ENCODE measurements around the gene NWD2. TPM values are rescaled to one million over a fixed set of nuclear protein-coding genes. Genes with fewer than 3 reads are reported as not detected.

The NWD2 gene
- total RNA-seq, 2 experiments from 2014 or later = not detected

- H3K4me3 ChIP-seq (ENCODE audit: low read length) = no peak overlapping the region
- H3K36me3 ChIP-seq (ENCODE audit: insufficient read depth, low read length) = no peaks in the 10 kb centered on the region
- Mint-ChIP-seq H3K9me3 (peaks cover 11% of the 10 kb centered on the region), H3K4me1 (ENCODE audit: low read depth) (no peaks in the 10 kb centered on the region), H3K27me3 (peaks cover 25% of the 10 kb centered on the region), H3K4me3 (no peak overlapping the region), H3K27ac (no peak overlapping the region), H3K36me3 (ENCODE audit: low read depth) (no peaks in the 10 kb centered on the region)
- no peaks in the 10 kb centered on the region for H3K4me1 ChIP-seq (ENCODE audit: insufficient read depth, low read length)
- DNase-seq (no peak), ATAC-seq (ENCODE audit: poor library complexity) (no peak)
- H3K27ac ChIP-seq (ENCODE audit: low read depth in 1 of 2, low read length in 2 of 2) = no peak overlapping the region
- intact Hi-C loops (cut with DNase I, micrococcal nuclease) = no loop called here
- no peak for TF ChIP-seq CTCF (IDR thresholded peaks at IDR 0.05)
- ChIA-PET CTCF (no interaction called here), POLR2A (no interaction called here)
- H3K9me3 ChIP-seq (ENCODE audit: control insufficient read depth in 1 of 2, insufficient read depth in 1 of 2, low read length in 2 of 2) = no peaks in the 10 kb centered on the region
- no peaks in the 10 kb centered on the region for H3K27me3 ChIP-seq (ENCODE audit: control insufficient read depth in 1 of 2, insufficient read depth in 2 of 2, low read length in 2 of 2)
These were observed 76.1 kb downstream of the NWD2 start for GRCh38 chr4:37320513-37321235.

- Histone ChIP-seq H3K9me3 (ENCODE audit: control insufficient read depth in 1 of 2, insufficient read depth in 1 of 2, low read length in 2 of 2) (no peaks in the 10 kb centered on the region), H3K4me3 (ENCODE audit: low read length) (no peak overlapping the region), H3K4me1 (ENCODE audit: insufficient read depth, low read length) (no peaks in the 10 kb centered on the region), H3K27ac (ENCODE audit: low read depth in 1 of 2, low read length in 2 of 2) (no peak overlapping the region), H3K36me3 (ENCODE audit: insufficient read depth, low read length) (no peaks in the 10 kb centered on the region), H3K27me3 (ENCODE audit: control insufficient read depth in 1 of 2, insufficient read depth in 2 of 2, low read length in 2 of 2) (no peaks in the 10 kb centered on the region)
- ChIA-PET CTCF (no interaction called here), POLR2A (no interaction called here)
- intact Hi-C loops (cut with DNase I, micrococcal nuclease) = no loop called here
- Mint-ChIP-seq H3K36me3 (ENCODE audit: low read depth) (no peaks in the 10 kb centered on the region), H3K27ac (no peak overlapping the region), H3K4me1 (ENCODE audit: low read depth) (no peaks in the 10 kb centered on the region), H3K4me3 (no peak overlapping the region), H3K9me3 (peaks cover 11% of the 10 kb centered on the region), H3K27me3 (peaks cover 25% of the 10 kb centered on the region)
- ATAC-seq (ENCODE audit: poor library complexity) (no peak), DNase-seq (no peak)
- TF ChIP-seq CTCF (IDR thresholded peaks at IDR 0.05) = no peak
These were observed 77.6 kb downstream of the NWD2 start for GRCh38 chr4:37322122-37322521.

GRCh38 chr4:37324546-37324945 is 80.0 kb downstream of the NWD2 start:
- H3K27ac ChIP-seq (ENCODE audit: low read depth in 1 of 2, low read length in 2 of 2) = no peak overlapping the region
- ChIA-PET CTCF (no interaction called here), POLR2A (no interaction called here)
- intact Hi-C loops (cut with DNase I, micrococcal nuclease) = no loop called here
- Mint-ChIP-seq H3K36me3 (ENCODE audit: low read depth) (no peaks in the 10 kb centered on the region), H3K4me1 (ENCODE audit: low read depth) (no peaks in the 10 kb centered on the region), H3K27ac (no peak overlapping the region), H3K9me3 (peaks cover 5% of the 10 kb centered on the region), H3K27me3 (peaks cover 16% of the 10 kb centered on the region), H3K4me3 (no peak overlapping the region)
- no peak for DNase-seq
- no peak for ATAC-seq (ENCODE audit: poor library complexity)
- no peaks in the 10 kb centered on the region for H3K36me3 ChIP-seq (ENCODE audit: insufficient read depth, low read length)
- no peaks in the 10 kb centered on the region for H3K27me3 ChIP-seq (ENCODE audit: control insufficient read depth in 1 of 2, insufficient read depth in 2 of 2, low read length in 2 of 2)
- H3K4me1 ChIP-seq (ENCODE audit: insufficient read depth, low read length) = no peaks in the 10 kb centered on the region
- H3K9me3 ChIP-seq (ENCODE audit: control insufficient read depth in 1 of 2, insufficient read depth in 1 of 2, low read length in 2 of 2) = no peaks in the 10 kb centered on the region
- H3K4me3 ChIP-seq (ENCODE audit: low read length) = no peak overlapping the region
- TF ChIP-seq CTCF (IDR thresholded peaks at IDR 0.05) = no peak

Measured in CD4-positive, alpha-beta T cell (primary cell).